ENCODE results near the gene FOXO6.

Gene FOXO6

DNA sequence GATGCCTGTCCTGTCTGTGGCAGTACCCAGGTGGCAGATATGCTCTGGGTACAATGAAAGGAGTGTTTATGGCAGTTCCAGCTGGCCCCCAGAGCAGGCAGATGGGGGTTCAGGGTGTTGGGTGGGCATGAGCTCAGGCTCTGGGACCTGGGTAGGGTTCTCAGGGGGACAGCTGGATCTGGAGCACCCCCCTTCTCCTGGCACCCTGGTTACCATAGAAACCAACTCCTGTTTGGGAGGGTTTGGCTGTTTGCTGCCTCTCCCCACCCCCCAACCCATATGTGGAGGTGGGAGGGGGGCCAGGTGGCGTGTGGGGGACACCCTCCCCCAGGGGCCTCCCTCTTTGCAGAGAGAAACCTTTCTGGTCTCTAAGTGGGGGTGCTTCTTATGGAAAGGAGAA is 7.1 kb downstream of the FOXO6 start:
- no peak for DNase-seq

DNA sequence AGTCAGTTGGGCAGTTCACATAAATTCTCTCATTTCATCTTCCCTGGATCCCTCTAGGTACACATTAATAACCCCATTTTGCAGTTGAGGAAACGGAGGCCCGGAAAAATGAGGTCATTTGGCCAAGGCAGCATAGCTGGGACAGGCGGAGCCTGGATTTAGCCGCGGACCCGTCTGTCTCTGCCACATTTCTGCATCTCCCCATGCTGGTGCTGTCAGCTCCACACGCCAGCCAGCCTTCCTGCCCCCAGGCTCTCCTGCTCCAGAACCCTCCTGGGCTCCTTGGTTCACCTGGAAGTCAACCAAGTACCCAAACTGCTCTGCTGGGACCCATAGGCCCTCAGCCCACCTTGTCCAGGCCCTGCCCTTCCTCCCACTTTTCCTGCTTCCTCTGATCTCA is 7.6 kb downstream of the FOXO6 start:
- no peak for DNase-seq

DNA sequence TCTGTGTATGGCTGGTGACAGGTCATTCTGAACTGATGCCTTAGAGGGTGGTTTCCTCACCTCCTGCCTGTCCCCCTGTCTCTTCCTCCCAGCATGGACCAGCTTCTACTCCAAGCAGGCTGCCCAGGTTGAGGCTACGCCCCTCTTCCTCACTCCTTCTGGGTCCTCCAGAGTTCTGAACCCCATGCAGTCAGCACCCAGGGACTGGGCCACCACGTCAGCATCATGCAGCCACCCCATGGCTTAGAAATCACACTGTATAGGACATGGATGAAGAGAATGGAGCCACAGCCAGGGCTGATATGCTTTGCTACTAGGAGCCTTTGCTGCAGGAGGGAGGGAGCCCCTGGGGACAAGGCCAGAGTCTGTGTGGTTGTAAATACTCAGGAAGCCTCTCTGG is 8.3 kb downstream of the FOXO6 start:
- no peak for DNase-seq

DNA sequence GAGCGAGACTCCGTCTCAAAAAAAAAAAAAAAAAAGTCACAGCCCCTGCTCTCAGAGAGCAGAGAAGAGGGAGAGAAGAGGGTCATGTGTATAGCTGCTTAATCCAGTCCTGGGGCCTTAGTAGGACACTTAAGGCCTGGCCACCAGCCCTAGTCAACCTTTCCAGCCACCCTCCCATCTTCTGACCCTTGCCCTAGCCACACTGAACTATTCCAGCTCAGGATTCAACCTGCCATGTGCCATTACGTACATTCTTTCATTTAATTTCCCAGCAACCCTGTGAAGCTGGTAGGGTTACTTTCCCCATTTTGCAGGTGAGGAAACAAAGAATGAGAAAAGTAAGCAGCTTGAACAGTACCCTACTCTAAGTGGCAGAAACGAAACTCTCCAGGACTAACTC is 9.0 kb downstream of the FOXO6 start:
- DNase-seq = no peak

DNA sequence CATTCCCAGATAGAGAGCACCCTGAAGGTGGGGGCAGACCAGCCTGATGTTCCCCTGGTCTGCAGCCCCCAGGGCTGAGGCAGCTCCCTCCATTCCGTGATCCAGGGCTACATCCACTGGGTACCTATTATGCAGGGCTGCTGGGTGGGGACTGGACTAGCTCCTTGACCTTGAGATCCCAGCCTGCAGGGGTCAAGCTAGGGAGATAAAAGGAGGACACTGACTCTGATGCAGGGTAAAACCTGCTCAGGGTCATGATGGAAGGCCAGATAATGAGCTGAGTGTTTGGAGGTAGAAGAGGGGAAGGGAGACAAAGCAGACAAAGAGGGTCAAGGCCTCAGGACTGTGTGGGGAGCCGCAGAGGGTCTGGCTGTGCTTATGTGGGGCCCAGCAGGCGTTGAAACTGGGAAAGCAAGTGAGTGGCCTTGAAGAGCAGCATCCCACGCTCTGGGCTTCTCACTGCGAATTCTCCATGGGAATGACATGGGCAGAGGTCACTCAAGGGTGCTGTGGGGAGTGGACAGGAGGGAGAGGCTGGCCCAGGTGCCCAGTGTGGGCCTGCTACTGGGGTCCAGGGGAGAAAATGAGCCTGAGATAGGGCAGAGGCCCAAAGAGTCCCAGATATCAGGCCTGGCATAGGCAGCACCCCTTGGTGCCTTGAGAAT is 9.7 kb downstream of the FOXO6 start:
- DNase-seq = no peak

DNA sequence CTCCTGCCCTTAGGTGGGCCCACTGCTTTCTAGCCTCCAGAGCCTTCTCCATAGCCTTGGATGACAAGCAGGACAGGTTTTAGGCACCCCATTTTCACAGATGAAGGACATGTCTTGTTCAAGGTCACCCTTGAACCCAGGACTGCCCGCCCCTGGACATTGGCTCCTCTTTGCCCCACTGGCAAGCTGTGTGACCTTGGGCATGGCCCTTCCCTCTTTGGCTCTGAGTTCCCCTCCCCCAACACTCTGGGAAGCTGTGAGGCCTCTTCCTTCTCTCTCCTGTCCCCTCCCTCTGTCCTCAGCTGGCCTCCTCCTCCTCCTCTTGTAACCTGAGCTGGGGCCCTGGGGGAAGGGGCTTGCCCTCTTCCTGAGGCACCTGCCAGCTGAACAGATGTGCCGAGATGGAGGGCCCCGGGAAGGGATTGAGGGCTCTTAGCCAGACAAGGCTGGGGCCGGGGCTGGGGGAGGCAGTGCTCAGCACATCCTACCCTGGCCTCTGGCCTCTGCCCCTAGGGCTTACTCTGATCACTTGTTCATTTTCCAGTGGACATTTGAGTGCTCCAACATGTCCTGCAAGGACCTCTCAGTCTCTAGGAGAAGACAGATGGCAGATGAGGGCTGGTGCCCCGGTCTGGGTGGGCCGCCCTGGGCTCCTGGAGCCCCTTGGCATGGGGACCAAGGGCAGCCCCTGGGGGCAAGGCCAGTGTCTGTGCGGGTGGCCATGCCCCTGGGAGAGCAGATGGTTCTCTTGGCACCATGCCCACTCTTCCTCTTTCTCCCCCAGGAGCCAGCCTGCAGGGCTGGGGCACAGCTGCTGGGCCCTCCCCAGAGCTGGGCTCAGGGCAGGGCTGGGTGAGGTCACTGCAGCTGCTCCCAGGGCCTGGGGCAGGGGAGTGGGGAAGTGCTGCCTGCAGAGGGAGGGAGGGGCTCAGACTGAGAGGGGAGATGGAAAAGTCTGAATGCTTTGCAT is 10.7 kb downstream of the FOXO6 start:
- peak; percentile 80 for DNase-seq

DNA sequence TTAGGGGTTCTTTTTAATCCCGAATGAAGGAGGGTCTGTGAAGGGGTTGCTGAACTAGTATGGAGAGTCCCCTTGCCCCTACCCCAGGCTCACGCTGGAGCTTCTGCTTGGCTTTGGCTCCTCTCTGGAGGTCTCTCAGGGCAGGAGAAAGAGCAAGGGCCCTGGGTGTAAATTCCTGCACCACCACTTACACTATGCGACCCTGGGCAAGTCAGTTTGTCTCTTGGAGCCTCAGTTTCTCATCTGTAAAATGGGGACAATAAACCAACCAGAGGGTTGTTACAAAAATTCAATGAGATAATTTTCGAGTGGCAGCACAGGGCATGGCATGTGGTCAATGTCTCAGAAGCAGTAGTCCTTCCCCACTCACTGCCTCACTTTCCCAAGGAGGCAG is 11.4 kb downstream of the FOXO6 start:
- DNase-seq = no peak

DNA sequence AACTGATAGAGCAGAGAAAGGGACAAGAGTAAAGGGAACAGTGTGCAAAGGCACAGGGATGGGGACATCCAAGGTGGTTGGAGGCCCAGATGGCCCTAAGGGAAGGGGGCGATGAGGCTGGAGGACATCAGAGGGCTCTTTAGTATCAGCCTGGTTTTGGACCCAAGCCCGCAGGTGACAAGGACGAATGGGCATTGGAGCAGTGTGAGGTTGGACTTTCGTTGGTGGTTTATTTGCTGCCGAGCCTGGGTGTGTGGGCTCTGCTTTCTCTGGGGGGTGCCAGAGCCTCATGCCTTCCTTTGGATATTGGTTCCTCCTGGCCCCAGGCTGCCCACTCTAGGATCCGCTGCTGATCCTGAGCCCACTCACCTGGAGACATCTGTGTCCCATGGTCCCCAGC is 12.1 kb downstream of the FOXO6 start:
- no peak for DNase-seq

DNA sequence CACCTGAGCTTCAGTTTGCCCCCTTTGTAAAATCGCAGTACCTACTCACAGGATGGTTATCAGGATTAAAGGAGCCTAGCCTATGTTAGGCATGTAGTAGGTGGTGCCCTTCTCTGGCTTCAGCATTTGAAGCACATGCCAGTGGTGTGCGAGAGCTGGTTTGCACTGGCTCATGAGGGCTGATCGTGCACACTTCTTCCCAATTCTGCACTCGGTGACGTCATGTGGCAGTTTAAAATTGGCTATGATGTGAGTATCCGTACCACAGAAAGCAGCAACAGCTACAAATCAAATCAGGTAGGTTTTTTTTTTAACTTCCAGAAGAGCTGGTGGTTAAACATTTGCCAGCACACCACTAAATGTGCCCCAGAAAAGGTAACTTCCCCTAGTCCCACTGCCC is 13.5 kb downstream of the FOXO6 start:
- no peak for DNase-seq

DNA sequence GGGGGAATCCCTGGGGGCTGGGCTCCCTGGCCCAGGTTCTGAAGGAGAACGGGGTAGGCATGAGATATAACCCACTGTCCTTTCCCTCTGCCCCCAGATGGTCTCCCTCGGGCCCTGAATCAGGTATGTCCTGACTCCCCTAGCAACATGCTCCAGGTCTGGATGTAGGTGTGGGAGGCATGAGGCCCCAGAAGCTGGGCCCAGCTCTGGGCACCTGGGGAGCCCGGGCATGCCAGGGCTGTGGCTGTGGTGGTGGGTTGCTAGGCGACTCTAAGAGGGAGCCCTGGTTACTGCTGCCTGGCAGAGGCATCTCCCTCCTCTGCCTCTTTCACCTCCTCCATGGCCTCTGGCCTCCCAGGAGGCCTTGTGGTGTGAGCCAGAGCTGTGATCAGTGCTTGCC is 16.2 kb downstream of the FOXO6 start:
- no peak for DNase-seq

DNA sequence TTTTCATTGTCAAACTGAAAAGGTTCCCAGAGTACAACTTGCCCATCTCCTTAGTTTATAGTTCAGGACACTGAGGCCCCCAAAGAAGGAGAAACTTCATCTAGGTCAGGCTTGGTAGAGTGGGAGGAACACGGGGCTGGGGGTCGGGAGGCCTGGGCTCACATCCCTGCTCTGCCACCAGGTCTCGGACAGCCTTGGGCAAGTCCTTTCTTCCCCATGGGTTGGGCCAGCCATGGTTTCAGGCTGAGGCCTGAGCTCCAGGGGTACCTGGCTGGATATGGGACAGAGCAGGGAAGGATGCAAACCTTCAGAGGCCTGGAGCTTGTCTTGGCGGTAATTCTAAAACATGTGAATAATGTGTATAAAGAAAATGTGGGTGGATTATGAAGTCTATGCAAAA is 17.0 kb downstream of the FOXO6 start:
- no peak for DNase-seq

DNA sequence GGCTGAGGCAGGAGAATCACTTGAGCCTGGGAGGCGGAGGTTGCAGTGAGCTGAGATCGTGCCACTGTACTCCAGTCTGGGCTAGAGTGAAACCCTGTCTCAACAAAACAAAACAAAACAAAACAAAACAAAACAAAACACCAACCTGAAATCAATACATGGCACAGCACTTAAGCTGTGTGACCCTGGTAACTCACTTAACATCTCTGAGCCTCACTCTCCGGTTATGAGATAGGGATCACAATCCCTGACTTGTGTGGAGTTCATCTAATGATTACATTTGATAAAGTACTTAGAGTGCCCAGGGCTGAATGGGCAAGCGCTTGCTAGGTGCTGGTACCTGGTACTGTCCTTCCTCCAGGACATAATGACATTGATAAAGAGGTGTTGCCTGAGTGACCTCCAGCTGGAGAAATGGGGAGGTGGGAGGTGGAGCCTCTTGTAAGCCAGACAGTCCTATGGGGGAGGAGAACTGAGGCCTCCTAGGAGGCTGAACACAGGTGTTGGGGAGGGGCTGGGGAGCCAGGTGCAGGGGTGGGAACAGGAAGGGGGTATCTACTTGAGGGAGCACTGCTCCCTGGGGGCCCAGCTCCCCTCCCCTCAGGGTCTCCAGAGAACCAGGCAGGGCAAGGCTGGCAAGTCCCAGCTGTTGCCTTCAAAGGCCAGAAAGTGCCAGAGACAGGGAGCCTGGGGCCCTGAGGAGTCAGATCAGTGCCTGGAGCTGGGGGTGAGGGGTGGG is 17.9 kb downstream of the FOXO6 start:
- DNase-seq = no peak

DNA sequence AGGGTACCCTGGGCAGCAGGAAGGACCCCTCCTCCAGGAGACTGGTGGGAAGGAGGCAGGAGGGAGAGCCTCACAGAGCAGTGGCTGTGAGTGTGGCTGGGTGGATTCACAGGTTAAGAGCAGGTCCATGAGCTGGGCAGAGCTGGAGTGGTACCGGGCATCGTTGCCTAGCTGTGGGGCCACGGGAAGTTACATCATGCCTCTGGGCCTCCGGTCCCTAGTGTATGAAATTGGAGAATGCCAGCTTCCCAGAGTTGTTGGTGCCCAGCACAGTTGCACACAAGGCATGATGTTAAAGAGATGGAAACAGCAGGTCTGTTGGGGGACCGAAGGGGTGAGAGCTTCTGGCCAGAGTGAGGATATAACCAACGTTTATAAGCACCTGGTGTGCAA is 18.5 kb downstream of the FOXO6 start:
- no peak for DNase-seq

DNA sequence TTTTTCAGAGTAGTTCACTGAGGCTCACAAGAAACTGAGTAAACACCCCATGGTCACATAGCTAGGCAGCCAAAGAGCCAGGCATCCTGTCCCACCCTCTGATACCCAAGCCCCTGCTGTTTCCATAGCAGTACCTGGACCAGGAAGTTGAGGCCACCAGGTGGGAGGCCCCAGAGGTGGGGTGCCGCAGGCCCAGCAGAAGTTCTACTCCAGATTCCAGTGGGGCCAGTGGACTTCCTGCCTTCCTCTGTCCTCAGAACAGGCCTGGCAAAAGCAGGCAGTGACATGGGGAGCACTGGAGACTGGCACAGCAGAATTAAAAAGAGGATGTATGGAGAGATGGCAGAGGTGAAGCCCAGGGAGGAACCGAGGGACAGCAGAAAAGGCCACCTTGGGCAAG is 19.0 kb downstream of the FOXO6 start:
- DNase-seq = no peak

DNA sequence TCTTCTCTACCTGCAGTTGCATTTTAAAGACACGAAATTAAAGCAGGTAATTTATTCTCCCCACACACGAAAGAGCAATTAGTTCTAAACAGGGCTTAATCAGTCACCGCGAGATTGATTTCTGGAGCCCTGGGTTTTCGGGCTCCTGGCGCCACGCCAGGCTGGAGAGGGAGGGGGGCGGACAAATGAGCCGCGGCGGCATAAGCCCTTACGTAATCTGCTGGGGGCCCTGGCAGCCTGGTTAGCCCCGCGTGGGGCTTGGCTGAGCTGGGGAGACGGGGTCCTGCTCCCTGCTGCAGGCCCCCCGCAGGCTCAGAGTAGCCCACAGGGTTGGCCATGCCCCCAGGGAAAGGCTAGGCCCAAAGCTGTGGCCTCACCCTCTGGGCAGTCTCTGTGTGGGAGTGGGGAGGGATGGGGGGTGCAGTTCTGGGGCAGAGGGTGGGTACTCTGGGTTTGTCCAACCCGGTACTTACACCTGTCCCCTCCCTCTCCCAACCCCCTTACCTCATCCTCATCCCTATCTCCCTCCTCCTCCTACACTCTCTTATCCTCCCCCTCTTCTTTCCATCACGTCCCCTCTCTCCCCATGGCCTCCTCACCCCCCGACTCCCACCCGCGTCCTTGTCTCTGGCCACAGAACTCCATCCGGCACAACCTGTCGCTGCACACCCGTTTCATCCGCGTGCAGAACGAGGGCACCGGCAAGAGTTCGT is 19.9 kb downstream of the FOXO6 start:
- peak; percentile 92 for DNase-seq

DNA sequence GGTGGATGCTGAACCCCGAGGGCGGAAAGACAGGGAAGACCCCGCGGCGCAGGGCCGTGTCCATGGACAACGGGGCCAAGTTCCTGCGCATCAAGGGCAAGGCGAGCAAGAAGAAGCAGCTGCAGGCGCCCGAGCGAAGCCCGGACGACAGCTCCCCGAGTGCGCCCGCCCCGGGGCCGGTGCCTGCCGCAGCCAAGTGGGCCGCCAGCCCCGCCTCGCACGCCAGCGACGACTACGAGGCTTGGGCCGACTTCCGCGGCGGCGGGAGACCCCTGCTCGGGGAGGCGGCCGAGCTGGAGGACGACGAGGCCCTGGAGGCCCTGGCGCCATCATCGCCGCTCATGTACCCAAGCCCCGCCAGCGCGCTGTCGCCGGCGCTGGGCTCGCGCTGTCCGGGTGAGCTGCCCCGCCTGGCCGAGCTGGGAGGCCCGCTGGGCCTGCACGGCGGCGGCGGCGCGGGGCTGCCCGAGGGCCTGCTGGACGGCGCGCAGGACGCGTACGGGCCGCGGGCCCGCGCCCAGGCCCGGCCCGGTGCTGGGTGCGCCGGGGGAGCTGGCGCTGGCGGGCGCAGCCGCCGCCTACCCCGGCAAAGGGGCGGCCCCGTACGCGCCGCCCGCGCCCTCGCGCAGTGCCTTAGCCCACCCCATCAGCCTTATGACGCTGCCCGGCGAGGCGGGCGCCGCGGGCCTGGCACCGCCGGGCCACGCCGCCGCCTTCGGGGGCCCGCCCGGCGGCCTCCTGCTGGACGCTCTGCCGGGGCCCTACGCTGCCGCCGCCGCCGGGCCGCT is 20.7 kb downstream of the FOXO6 start:
- DNase-seq = no peak

DNA sequence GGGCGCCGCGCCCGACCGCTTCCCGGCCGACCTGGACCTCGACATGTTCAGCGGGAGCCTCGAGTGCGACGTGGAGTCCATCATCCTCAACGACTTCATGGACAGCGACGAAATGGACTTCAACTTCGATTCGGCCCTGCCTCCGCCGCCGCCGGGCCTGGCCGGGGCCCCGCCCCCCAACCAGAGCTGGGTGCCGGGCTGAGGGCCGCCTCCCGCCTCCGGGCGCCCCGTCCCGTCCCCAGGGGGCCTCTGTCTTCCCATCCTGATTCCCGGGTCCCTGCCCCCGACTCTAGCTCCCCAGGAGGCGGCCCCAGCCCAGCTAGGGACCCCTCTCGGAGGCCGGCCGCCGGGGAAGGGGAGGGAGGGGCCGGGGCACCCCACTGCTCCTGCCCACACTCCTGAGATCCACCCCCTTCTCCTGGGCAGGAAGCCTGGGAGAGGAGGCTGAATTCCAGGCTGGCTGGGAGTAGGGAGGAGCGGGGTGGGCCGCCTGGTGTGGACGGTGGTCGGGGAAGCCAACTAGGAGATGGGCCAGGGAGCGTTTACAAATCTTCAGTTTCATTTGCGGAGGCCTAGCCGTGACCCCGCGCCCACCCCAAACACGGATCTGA is 21.4 kb downstream of the FOXO6 start:
- no peak for DNase-seq

DNA sequence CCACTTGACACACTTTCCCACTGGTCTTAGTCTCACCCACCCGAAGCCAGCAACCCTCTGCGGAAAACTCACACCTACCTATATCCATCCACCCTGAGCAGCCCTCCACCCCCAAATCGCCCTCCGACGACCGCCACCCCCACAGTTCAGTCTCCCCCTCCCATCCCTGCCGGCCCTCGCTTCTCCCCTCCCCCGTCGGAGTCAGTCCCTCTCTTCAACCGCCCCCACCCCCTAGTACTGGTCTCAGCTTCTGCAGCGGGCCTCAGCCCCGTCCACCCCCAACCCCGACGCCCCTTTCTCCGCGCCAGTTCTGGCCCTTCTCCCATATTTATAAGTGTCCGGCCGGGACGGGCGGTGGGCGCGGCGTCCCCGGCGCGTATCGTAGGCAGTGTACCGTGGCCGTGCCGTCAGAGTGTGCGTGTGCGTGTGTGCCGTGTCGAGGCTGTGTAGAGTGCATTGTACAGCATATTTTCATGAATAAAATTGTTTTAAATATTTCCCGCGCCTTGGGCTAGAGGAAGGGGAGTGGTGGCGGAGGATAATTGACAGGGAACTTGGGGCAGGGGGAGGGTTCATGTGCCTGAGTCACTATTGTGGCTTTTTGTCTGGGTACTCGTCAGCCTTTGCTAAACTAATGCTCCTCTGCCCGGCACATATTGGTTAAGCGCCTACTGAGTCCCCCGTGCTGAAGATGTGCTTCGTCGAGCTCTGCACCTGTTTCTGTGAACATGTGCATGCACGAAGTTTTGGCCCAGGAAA is 22.0 kb downstream of the FOXO6 start:
- DNase-seq = no peak

DNA sequence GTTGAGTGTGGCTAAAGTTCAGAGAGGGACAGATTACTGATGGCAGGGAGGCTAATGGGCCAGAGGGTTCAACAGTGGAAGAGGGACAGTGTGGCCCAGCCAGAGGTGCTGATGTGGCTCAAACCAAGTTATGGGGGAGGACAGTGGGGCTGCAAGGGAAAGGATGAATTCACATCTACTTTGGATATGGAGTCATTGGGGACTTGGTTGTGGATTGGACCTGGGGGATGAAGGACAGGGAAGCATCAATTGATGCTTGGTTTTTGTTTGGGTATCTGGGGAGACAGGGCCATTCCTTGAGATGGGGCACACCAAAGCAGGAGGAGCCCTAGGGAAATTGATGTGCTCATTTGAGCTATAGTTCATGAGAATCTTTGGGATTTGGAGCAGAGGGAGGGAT is 23.3 kb downstream of the FOXO6 start:
- no peak for DNase-seq

DNA sequence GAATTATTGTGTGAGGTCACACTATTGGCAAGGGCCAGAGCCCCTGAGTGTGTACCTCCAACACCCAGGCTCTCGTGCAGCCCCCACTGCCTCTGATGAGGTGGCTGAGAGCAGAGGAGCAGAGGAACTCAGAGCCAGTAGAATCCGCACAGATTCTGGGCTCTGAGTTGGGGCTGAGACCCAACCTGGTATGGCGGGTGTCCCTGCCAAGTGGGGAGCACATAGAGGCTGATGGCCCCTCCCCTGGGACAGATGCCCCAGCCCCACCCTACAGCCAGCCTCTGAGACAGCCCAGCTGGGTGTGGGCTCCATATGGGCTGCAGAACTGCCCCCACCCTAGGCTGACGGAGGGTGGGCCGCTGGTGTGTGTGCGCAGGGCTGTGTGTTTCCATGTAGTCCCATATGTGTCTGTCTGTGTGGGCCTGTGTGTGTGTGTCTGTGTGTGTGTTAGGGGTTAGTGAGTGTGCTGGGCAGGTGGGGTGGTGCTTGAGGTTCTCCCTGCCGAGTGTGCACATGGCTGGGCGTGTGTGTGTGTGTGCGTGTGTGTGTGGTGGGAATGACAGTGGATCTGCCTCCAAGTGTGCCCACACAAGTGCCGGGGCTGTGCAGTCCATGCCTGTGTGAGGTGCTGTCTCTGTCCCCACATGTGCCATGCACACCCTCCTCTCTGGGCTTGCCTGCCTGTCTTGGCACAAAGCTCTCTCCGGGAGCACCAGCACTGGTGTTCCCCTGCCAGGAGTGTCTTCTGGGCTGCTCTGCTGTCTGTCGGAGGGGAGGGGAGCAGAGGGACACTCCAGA is 24.4 kb downstream of the FOXO6 start:
- no peak for DNase-seq

Measured in NCI-H1417 treated with DMSO at 0.1 percent for 48 hours (cell line).